ENCODE measurements around the gene RIPPLY3. TPM values are rescaled to one million over a fixed set of nuclear protein-coding genes. Genes with fewer than 3 reads are reported as not detected.

RIPPLY3 gene
- total RNA-seq, 2 donors from 2014 or later: not detected

- Histone ChIP-seq H3K27me3 (replicated peaks; ENCODE audit: insufficient read depth) (no peaks in the 10 kb centered on the region), H3K4me3 (no peak overlapping the region), H3K4me1 (ENCODE audit: control insufficient read depth in 1 of 2, low read depth in 2 of 2) (peaks cover 5 to 17% of the 10 kb centered on the region in 2 donors), H3K9me3 (no peaks in the 10 kb centered on the region), H3K27ac (no peak overlapping the region), H3K36me3 (peaks cover 8% of the 10 kb centered on the region)
- TF ChIP-seq CTCF (IDR thresholded peaks at IDR 0.05): no peak
- no peak for DNase-seq (ENCODE audit: low spot score)
- ATAC-seq (ENCODE audit: insufficient number of reproducible peaks, low FRiP score, low read depth): no peak
Measured at GRCh38 chr21:36964398-36964797, 42.1 kb upstream of the RIPPLY3 start.

- Histone ChIP-seq H3K36me3 (peaks cover 6% of the 10 kb centered on the region), H3K27ac (no peak overlapping the region), H3K9me3 (no peaks in the 10 kb centered on the region), H3K4me1 (ENCODE audit: control insufficient read depth in 1 of 2, low read depth in 2 of 2) (peaks cover 5 to 17% of the 10 kb centered on the region in 2 donors), H3K4me3 (peak overlapping the region; percentile 87), H3K27me3 (replicated peaks; ENCODE audit: insufficient read depth) (no peaks in the 10 kb centered on the region)
- ATAC-seq (ENCODE audit: insufficient number of reproducible peaks, low FRiP score, low read depth) (no peak), DNase-seq (ENCODE audit: low spot score) (no peak)
- TF ChIP-seq CTCF (IDR thresholded peaks at IDR 0.05): no peak
Measured at GRCh38 chr21:36964827-36965719, 41.4 kb upstream of the RIPPLY3 start.

- Histone ChIP-seq H3K4me3 (peak overlapping the region; percentile 87), H3K27me3 (replicated peaks; ENCODE audit: insufficient read depth) (no peaks in the 10 kb centered on the region), H3K4me1 (ENCODE audit: control insufficient read depth in 1 of 2, low read depth in 2 of 2) (peaks cover 5 to 17% of the 10 kb centered on the region in 2 donors), H3K27ac (peak overlapping the region; percentile 47 to 61), H3K36me3 (peaks cover 6% of the 10 kb centered on the region), H3K9me3 (no peaks in the 10 kb centered on the region)
- ATAC-seq (ENCODE audit: insufficient number of reproducible peaks, low FRiP score, low read depth) (no peak), DNase-seq (ENCODE audit: low spot score) (no peak)
- TF ChIP-seq CTCF (IDR thresholded peaks at IDR 0.05): no peak
Measured at GRCh38 chr21:36965720-36966065, 40.8 kb upstream of the RIPPLY3 start.

GRCh38 chr21:36966066-36966820 is 40.3 kb upstream of the RIPPLY3 start, which contains the start of gene HLCS:
TSS of gene HLCS (minus strand) at chr21:36966669. CDS start at chr21:36966638, 31 bp downstream.
- Histone ChIP-seq H3K4me3 (peak within 1 kb of the TSS; percentile 87), H3K4me1 (ENCODE audit: control insufficient read depth in 1 of 2, low read depth in 2 of 2) (peaks cover 5 to 17% of the 10 kb centered on the region in 2 donors), H3K27me3 (replicated peaks; ENCODE audit: insufficient read depth) (no peaks in the 10 kb centered on the region), H3K27ac (peak within 1 kb of the TSS; percentile 65 to 79), H3K9me3 (no peaks in the 10 kb centered on the region), H3K36me3 (peaks cover under 1% of the 10 kb centered on the region)
- DNase-seq (ENCODE audit: low spot score) (no peak), ATAC-seq (ENCODE audit: insufficient number of reproducible peaks, low FRiP score, low read depth) (peak; percentile 60)
- TF ChIP-seq CTCF (IDR thresholded peaks at IDR 0.05): no peak

Data from thoracic aorta (tissue), 2 donors.